H1 (cell line): ENCODE data around the gene MBP.

Experiments
- BACH1 ChIP-seq: IDR thresholded peaks from 2 replicates; pipeline ENCODE4 v1.6.1; 2012; ENCODE audit warnings: low read length, improper control_type of control experiment
- CREB1 ChIP-seq: IDR thresholded peaks from 2 replicates; pipeline ENCODE4 v1.6.1; 2012; ENCODE audit warnings: inconsistent platforms
- CTCF ChIP-seq, 3 experiments: IDR thresholded peaks; 1 replicate in 2 of 3; 2 replicates in 1 of 3; pipeline versions ENCODE4 v1.5.1 to v1.6.1; 2011; ENCODE audit warnings: low read length in 3 of 3, mild to moderate bottlenecking in 3 of 3, inconsistent platforms in 2 of 3, low read depth in 1 of 3, moderate library complexity in 1 of 3; ENCODE audit not compliant: insufficient read depth in 1 of 3; ENCODE audit errors: control extremely low read depth in 1 of 3
- E2F6 ChIP-seq: IDR thresholded peaks from 2 replicates; pipeline ENCODE4 v1.6.1; 2012; ENCODE audit warnings: inconsistent platforms
- HDAC2 ChIP-seq, 2 experiments: fragments of 300-600 bp in 1 of 2; sonication (generic) in 1 of 2; IDR thresholded peaks; 2 replicates each; pipeline ENCODE4 v1.6.1; 2011 to 2012; ENCODE audit warnings: low read depth in 2 of 2, low read length in 2 of 2, mild to moderate bottlenecking in 2 of 2, moderate library complexity in 2 of 2, borderline replicate concordance in 1 of 2, inconsistent platforms in 1 of 2
- MAFK ChIP-seq: IDR thresholded peaks from 2 replicates; pipeline ENCODE4 v1.6.1; 2012; ENCODE audit warnings: low read depth, mild to moderate bottlenecking, improper control_type of control experiment, low read length

- TF ChIP-seq MAFK = no peak
- no peak for TF ChIP-seq CTCF (IDR thresholded peaks at IDR 0.05; ENCODE audit: control extremely low read depth in 1 of 3, insufficient read depth in 1 of 3, low read depth in 1 of 3, low read length in 3 of 3)
- no peak for TF ChIP-seq BACH1
- TF ChIP-seq E2F6 = no peak
- TF ChIP-seq HDAC2 (IDR thresholded peaks at IDR 0.05; ENCODE audit: borderline replicate concordance in 1 of 2, low read depth in 2 of 2, low read length in 2 of 2) = no peak
- no peak for TF ChIP-seq CREB1
These were observed 179.4 kb downstream of the MBP start for GRCh38 chr18:76953156-76953555.
